OCI-LY3 (cell line): ENCODE data around the gene MYLK3.

Experiments
- CTCF ChIP-seq: fragments of 200-600, 300-600 bp; sonication (generic); IDR thresholded peaks from 2 replicates; pipeline ENCODE4 v1.5.1; 2014; ENCODE audit warnings: antibody characterized with exemption, low read length, low read depth
- EZH2phosphoT487 ChIP-seq: fragments of 200-600 bp; shearing (Covaris generic); IDR thresholded peaks from 2 replicates; pipeline ENCODE4 v1.6.1; 2018; ENCODE audit warnings: antibody characterized with exemption, mixed run types, low read depth

GRCh38 chr16:46759309-46759708 is 11.2 kb upstream of the MYLK3 start:
- TF ChIP-seq EZH2phosphoT487 (no peak), CTCF (no peak)
